GM06990 (cell line): ENCODE data around the gene CDK5R1.
A peak's percentile ranks its signal among the peaks of the same experiment; 100 is the strongest.

Experiments used
- DNase-seq: peaks from one replicate; pipeline ENCODE4 v3.0.0-alpha.2; 2011; ENCODE audit not compliant: insufficient read length; ENCODE audit errors: extremely low read depth
- H3K27me3 ChIP-seq: replicated peaks from 2 replicates; pipeline ENCODE4 v1.6.0; 2011; ENCODE audit warnings: low read length; ENCODE audit not compliant: control insufficient read depth, insufficient read depth
- H3K36me3 ChIP-seq: 2 replicates; pipeline ENCODE4 v1.5.1; 2011; ENCODE audit warnings: low read length; ENCODE audit not compliant: control insufficient read depth, insufficient read depth
- H3K4me3 ChIP-seq: replicated peaks from 2 replicates; pipeline ENCODE4 v1.5.1; 2011; ENCODE audit warnings: low read depth, mild to moderate bottlenecking, control low read depth, low read length
- CTCF ChIP-seq: IDR thresholded peaks from 2 replicates; pipeline ENCODE4 v1.5.1; 2011; ENCODE audit warnings: low read length, control low read depth, mild to moderate bottlenecking, inconsistent platforms; ENCODE audit not compliant: insufficient read depth, poor library complexity, severe bottlenecking

CDK5R1 gene

DNA sequence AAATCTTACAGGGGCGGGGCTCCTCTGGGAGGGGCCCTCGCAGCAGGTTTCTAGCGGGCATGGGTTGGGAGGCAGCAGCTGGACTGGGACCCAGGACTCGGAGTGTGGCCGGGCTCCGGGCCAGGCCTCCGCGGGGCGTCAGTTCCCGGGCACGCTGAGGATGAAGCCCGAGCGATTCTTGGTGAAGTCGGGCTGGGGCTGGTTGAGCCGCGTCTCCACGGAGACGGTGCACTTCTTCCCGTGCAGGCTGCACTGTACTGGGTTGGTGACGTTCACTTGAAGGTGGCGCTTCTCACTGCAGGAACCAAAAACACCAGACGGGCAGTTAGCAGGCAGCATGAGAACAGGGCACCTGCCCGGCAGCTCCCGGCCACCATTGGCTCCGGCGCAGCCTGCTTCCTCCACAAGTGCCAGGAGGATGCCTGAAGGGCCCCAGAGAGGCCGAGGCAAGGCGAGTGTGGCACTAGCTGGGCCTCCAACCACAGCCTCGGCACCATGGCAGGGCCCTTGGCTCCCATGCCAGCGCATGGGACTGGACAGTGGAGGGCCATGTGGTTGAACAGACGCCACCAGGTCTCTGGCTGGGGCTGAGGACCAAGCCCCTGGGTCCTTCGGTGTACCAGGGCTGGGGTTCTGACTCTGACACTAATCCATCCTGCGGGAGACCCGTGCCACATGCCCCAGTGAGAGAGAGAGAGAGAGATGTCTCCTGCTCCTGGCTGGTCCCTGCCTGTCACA, 8.0 kb downstream of the CDK5R1 start:
- Histone ChIP-seq H3K27me3 (no peaks in the 10 kb centered on the region), H3K36me3 (peaks cover 5% of the 10 kb centered on the region), H3K4me3 (no peak overlapping the region)
- no peak for DNase-seq
- TF ChIP-seq CTCF, result no peak

- TF ChIP-seq CTCF, result no peak
- Histone ChIP-seq H3K36me3 (peaks cover 4% of the 10 kb centered on the region), H3K4me3 (no peak overlapping the region), H3K27me3 (no peaks in the 10 kb centered on the region)
- no peak for DNase-seq
These were observed 8.8 kb downstream of the CDK5R1 start for GRCh38 chr17:32495359-32496231.

DNA sequence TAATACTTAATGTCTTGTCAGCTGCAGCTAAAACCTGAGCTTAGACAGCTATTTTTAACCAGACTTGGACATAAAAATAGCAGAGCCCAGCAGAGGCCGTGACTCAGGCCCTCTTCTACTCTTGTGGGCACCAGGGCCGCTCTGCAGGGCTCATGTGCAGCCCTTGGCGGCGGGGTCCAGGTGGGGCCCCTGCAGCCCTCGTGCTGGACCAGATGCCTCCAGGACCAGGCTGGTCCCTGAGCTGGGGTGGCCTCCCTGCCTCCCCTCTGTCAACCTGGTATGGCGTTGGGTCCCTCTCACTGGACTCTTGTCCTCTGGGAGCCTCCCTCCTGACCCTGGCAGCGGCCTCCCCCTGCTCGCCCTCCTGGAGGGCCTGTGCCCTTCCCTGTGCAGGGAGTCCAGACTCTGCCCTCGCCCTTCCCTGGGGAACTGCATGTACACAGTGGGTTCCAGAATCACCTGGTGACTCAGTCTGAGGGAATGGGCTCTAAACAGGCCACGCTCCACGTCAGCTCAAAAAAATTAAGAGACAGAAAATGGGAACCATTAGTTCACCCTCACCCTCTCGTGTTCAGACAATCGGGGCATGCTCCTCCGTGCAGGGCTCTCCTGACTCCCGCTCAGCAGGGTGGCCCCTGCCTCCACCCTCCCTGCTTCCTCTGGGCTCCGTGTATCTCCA, 9.7 kb downstream of the CDK5R1 start:
- no peak for TF ChIP-seq CTCF
- Histone ChIP-seq H3K27me3 (no peaks in the 10 kb centered on the region), H3K36me3 (peaks cover 1% of the 10 kb centered on the region), H3K4me3 (no peak overlapping the region)
- DNase-seq, result no peak

DNA sequence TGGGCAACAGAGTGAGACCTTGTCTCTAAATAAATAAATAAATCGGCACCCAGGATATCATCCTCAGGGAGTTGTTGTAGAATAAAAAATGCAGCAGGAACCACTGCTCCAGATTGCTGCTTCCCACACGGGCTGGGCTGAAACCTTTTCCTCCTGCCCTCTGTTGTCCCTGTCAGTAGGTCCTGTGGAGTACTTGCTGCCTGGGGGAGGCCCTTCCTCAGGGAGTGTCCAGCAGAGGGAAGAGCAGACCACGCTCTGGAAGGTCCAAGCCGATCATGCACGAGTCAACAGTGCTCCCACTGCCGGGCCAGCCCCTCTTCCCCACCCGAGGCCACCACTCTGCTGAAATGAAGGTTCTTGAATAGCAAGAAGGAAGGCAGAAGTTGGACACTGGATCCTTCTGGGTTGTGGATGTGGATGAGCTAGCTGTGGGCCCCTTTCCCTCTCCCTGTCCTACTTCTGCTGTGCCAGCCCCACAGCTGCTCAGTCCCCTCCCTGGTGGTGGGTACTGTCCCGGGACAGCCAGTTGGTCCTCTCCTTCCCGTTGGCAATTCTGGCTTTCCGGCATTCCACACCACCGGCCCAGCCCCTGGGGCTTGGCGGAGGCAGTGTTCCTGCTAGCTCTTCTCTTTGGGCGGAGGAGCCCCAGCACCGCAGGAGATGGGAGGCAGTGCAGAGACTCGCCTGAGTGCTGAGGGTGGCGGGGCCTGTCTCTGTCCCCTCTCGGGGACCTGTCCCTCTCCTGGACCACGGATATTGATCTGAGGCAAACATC, 10.8 kb downstream of the CDK5R1 start:
- TF ChIP-seq CTCF, result peak; percentile 1
- no peak for DNase-seq

GRCh38 chr17:32498391-32498790, 11.6 kb downstream of the CDK5R1 start:
- no peaks in the 10 kb centered on the region for H3K27me3 ChIP-seq
- no peak for DNase-seq
- no peak overlapping the region for H3K4me3 ChIP-seq
- no peaks in the 10 kb centered on the region; the same call in 1 of the 2 replicates for H3K36me3 ChIP-seq
- no peak for TF ChIP-seq CTCF

More for the DNA sequence above, 10.8 kb downstream of the CDK5R1 start:
- no peaks in the 10 kb centered on the region; the same call in 1 of the 2 replicates for H3K36me3 ChIP-seq
- H3K4me3 ChIP-seq, result no peak overlapping the region
- H3K27me3 ChIP-seq, result no peaks in the 10 kb centered on the region
